ENCODE results near the gene ZNF267. TPM values are rescaled to one million over a fixed set of nuclear protein-coding genes. Genes with fewer than 3 reads are reported as not detected.
"Not testable (repeated sequence)": the region's sequence is repeated elsewhere in the genome, so short reads cannot be mapped to it uniquely, and the experiment has no call there.

The ZNF267 gene
- total RNA-seq, 1 experiment from 2014 or later = 21.9 TPM

DNA sequence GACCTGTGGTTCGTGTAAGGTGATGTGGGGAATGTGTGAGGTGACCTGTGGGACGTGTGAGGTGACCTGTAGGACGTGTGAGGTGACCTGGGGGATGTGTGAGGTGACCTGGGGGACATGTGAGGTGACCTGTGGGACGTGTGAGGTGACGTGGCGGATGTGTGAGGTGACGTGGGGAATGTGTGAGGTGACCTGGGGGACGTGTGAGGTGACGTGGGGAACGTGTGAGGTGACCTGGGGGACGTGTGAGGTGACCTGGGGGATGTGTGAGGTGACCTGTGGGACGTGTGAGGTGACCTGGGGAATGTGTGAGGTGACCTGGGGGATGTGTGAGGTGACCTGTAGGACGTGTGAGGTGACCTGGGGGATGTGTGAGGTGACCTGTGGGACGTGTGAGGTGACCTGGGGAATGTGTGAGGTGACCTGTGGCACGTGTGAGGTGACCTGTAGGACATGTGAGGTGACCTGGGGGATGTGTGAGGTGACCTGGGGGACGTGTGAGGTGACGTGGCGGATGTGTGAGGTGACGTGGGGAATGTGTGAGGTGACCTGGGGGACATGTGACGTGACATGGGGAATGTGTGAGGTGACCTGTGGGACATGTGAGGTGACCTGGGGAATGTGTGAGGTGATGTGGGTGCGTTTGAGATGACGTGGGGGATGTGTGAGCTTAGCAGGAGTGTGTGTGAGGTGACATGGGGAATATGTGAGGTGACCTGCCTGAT lies 86.7 kb downstream of the ZNF267 start:
- in situ Hi-C loops (cut with HindIII; ENCODE audit: low pct_unique_long_range_greater_than_20kb, low sequenced_read_pairs); DNase-seq (ENCODE audit: low read depth, low spot score): not testable (repeated sequence)

Small RNA genes within 50 kb of the gene (small RNA-seq; reads per million reads assigned to genes)
- gene AC034105.2 (0 reads per million in 2 experiments), gene AC034105.4 (0 reads per million in 2 experiments)

All from SK-MEL-5 (cell line).